Astrocyte of the hippocampus (primary cell): Measurements from ENCODE around the gene SP5.
A peak's percentile ranks its signal among the peaks of the same experiment; 100 is the strongest.
"Not testable (repeated sequence)": the region's sequence is repeated elsewhere in the genome, so short reads cannot be mapped to it uniquely, and the experiment has no call there.

Experiments used
- DNase-seq: peaks from one replicate; pipeline ENCODE4 v3.0.0; 2011; ENCODE audit warnings: low read depth, low spot score

The SP5 gene

GRCh38 chr2:170739048-170739447 is 23.9 kb downstream of the SP5 start:
- peak; percentile 75 for DNase-seq

GRCh38 chr2:170739507-170740046 is 24.4 kb downstream of the SP5 start:
- DNase-seq = no peak

DNA sequence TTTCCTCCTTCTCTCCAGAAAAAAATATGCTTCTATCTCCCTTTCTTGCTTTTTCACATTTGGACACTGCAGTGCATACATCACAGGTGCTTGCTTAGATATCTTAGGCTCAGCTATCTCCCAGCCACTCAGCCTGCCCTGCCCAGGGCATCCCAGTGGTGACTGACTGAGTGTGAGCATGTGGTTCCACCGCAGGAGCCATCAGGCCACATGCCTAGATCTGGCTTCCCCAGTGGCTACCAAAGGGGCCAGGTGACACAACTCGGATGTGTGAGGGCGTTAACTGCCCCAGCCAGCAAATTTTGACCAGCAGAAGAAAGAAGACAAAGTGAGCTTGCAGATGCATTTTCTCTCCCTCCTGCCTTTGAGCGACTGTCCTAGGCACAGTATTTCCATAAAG is 25.5 kb downstream of the SP5 start:
- no peak for DNase-seq

- DNase-seq = no peak
Observed at GRCh38 chr2:170742000-170742399, 26.9 kb downstream of the SP5 start.

DNA sequence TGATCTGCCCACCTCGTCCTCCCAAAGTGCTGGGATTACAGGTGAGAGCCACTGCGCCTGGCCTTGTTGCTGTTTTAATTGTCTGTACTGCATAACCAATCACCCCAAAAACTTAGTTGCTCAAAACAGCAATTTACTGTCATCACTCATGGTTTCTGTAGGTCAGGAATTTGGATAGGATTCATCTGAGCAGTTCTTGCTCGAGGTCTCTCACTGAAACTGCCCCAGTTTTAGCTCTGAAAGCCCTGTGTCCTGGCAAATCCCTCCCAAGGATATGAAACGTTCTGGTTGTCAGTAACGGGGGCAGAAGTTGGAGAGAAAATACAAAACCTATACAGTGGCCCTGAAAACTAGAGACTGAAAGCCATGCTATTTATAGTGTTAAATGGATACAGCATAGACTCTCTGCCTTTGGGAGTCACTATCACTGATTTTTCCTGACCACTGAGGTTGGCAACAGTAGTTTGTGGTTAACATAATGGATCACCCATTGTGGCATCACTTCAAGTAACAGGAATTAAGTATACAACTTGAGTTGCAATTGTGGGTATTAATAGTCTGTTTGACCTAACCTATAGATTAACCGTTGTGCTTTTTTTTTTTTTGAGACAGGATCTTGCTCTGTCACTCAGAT is 27.9 kb downstream of the SP5 start:
- no peak for DNase-seq

DNA sequence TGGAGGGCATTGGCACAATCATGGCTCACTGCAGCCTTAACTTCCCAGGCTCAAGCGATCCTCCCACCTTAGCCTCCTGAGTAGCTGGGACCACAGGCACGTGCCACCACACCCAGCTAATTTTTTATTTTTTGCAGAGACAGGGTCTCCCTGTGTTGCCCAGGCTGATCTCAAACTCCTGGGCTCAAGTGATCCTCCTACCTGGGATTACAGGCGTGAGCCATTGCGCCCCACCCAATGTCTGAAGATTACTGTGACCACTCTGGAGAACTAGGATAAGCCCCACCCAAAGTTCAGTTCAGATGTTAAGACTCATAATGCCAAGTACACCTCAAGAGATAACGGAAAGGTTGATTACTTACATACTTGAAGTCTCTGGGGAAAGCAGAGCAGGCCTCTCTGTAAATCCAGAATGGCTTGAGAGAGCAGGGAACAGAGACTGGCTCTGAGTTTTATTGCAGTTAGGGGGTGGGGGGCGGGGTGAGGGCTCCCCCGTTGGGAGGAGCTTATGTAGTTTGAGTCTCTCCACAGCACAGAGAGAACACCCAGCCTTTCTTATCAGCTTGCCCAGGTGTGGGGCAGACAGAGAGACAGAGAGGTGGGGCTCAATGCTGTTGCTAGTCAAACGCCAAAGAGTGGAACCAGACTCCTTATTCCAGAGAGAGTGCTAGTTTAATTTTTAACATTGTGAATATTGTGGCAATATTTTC is 28.5 kb downstream of the SP5 start:
- no peak for DNase-seq

- DNase-seq = no peak
Observed at GRCh38 chr2:170744248-170745002, 29.3 kb downstream of the SP5 start.

GRCh38 chr2:170745305-170745704 is 30.2 kb downstream of the SP5 start:
- no peak for DNase-seq

GRCh38 chr2:170747921-170748320 is 32.8 kb downstream of the SP5 start:
- peak; percentile 22 for DNase-seq

- DNase-seq = not testable (repeated sequence)
Observed at GRCh38 chr2:170751555-170751954, 36.4 kb downstream of the SP5 start.

- no peak for DNase-seq
Observed at GRCh38 chr2:170761572-170761971, 46.4 kb downstream of the SP5 start.

- no peak for DNase-seq
Observed at GRCh38 chr2:170762760-170763159, 47.6 kb downstream of the SP5 start.

DNA sequence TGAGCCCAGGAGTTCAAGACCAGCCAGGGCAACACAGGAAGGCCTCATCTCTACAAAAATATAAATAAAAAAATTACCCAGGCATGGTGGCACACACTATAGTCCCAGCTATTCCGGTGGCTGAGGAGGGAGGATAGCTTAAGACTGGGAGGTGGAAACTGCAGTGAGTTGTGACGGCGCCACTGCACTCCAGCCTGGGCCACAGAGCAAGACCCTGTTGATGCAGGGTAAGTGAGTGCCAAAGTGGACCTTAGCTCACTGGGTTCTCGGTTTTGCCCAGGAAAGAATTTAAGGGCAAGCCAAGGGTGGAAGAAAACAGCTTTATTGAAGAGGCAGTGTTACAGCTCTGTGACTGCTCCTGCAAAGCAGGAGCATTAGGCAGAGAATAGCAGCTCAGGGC is 48.1 kb downstream of the SP5 start:
- DNase-seq = no peak

GRCh38 chr2:170764880-170765261 is 49.7 kb downstream of the SP5 start:
- DNase-seq = no peak

GRCh38 chr2:170766693-170767092 is 51.6 kb downstream of the SP5 start:
- no peak for DNase-seq
